ENCODE results near the gene ROBO1.

Gene ROBO1

GRCh38 chr3:79488407-79488806 lies 279.4 kb downstream of the ROBO1 start:
- no peaks in the 10 kb centered on the region for H3K36me3 ChIP-seq (replicated peaks; ENCODE audit: insufficient read depth, low read length)
- no peaks in the 10 kb centered on the region for H3F3A ChIP-seq (ENCODE audit: insufficient read depth, low read length)
- H3K4me1 ChIP-seq (ENCODE audit: low read length), result no peaks in the 10 kb centered on the region
- no peak overlapping the region for H2AFZ ChIP-seq (ENCODE audit: low read length)
- H3K9me2 ChIP-seq (replicated peaks; ENCODE audit: insufficient read depth, low read length), result no peaks in the 10 kb centered on the region
- H3K27me3 ChIP-seq (replicated peaks; ENCODE audit: insufficient read depth, low read length), result no peaks in the 10 kb centered on the region
- no peak for DNase-seq
- TF ChIP-seq EZH2 (optimal IDR thresholded peaks at IDR 0.05; ENCODE audit: low read depth, low read length), result no peak
- TF ChIP-seq, protein P1, sequence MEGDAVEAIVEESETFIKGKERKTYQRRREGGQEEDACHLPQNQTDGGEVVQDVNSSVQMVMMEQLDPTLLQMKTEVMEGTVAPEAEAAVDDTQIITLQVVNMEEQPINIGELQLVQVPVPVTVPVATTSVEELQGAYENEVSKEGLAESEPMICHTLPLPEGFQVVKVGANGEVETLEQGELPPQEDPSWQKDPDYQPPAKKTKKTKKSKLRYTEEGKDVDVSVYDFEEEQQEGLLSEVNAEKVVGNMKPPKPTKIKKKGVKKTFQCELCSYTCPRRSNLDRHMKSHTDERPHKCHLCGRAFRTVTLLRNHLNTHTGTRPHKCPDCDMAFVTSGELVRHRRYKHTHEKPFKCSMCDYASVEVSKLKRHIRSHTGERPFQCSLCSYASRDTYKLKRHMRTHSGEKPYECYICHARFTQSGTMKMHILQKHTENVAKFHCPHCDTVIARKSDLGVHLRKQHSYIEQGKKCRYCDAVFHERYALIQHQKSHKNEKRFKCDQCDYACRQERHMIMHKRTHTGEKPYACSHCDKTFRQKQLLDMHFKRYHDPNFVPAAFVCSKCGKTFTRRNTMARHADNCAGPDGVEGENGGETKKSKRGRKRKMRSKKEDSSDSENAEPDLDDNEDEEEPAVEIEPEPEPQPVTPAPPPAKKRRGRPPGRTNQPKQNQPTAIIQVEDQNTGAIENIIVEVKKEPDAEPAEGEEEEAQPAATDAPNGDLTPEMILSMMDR (IDR thresholded peaks at IDR 0.05; ENCODE audit: low read length), result no peak
- no peaks in the 10 kb centered on the region for H3K9me3 ChIP-seq (replicated peaks; ENCODE audit: insufficient read depth, low read length)
- H4K20me1 ChIP-seq (ENCODE audit: insufficient read depth, low read length), result no peaks in the 10 kb centered on the region
- H3K4me2 ChIP-seq (ENCODE audit: low read depth, low read length), result no peak overlapping the region
- no peak overlapping the region for H3K4me3 ChIP-seq (ENCODE audit: low read length)
- H3K79me2 ChIP-seq (ENCODE audit: low read length), result no peaks in the 10 kb centered on the region
- no peak overlapping the region for H3K27ac ChIP-seq (ENCODE audit: low read length)
- H3K9ac ChIP-seq (ENCODE audit: low read length), result no peak overlapping the region

GRCh38 chr3:79480746-79481145 lies 287.1 kb downstream of the ROBO1 start:
- Histone ChIP-seq H3K9ac (ENCODE audit: low read length) (no peak overlapping the region), H3K27me3 (replicated peaks; ENCODE audit: insufficient read depth, low read length) (no peaks in the 10 kb centered on the region), H4K20me1 (ENCODE audit: insufficient read depth, low read length) (no peaks in the 10 kb centered on the region), H3K36me3 (replicated peaks; ENCODE audit: insufficient read depth, low read length) (no peaks in the 10 kb centered on the region), H3K4me3 (ENCODE audit: low read length) (no peak overlapping the region), H3K27ac (ENCODE audit: low read length) (no peak overlapping the region), H2AFZ (ENCODE audit: low read length) (no peak overlapping the region), H3K9me3 (replicated peaks; ENCODE audit: insufficient read depth, low read length) (no peaks in the 10 kb centered on the region), H3F3A (ENCODE audit: insufficient read depth, low read length) (no peaks in the 10 kb centered on the region), H3K4me2 (ENCODE audit: low read depth, low read length) (no peak overlapping the region), H3K9me2 (replicated peaks; ENCODE audit: insufficient read depth, low read length) (no peaks in the 10 kb centered on the region), H3K4me1 (ENCODE audit: low read length) (no peaks in the 10 kb centered on the region), H3K79me2 (ENCODE audit: low read length) (no peaks in the 10 kb centered on the region)
- DNase-seq, result no peak
- TF ChIP-seq EZH2 (optimal IDR thresholded peaks at IDR 0.05; ENCODE audit: low read depth, low read length) (no peak), EZH2phosphoT487 (IDR thresholded peaks at IDR 0.05; ENCODE audit: low read length) (no peak)
- TF ChIP-seq, protein P1 (IDR thresholded peaks at IDR 0.05; ENCODE audit: low read length), result no peak

DNA sequence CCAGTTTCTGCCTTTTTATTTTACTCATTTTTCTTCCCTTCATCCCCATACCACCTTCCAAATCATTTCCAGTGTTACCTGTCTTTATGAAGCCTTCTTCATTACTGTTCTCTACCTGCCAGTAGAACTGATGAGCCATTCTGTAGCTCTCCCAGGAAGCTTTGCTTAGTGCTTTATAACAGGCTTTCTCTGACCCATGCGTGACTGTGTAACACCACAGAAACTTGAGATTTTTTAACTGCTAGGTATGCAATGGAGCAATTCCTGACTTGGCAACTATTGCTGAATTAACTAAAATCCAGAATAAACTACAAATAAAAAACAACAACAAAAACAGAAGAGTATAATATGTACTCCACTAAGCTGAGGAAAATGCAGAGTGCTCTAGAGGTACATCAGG lies 289.2 kb downstream of the ROBO1 start:
- no peaks in the 10 kb centered on the region for H4K20me1 ChIP-seq (ENCODE audit: insufficient read depth, low read length)
- H3K79me2 ChIP-seq (ENCODE audit: low read length), result no peaks in the 10 kb centered on the region
- no peaks in the 10 kb centered on the region for H3K36me3 ChIP-seq (replicated peaks; ENCODE audit: insufficient read depth, low read length)
- H3F3A ChIP-seq (ENCODE audit: insufficient read depth, low read length), result no peaks in the 10 kb centered on the region
- H2AFZ ChIP-seq (ENCODE audit: low read length), result no peak overlapping the region
- no peaks in the 10 kb centered on the region for H3K4me1 ChIP-seq (ENCODE audit: low read length)
- H3K4me2 ChIP-seq (ENCODE audit: low read depth, low read length), result no peak overlapping the region
- H3K27me3 ChIP-seq (replicated peaks; ENCODE audit: insufficient read depth, low read length), result no peaks in the 10 kb centered on the region
- no peak overlapping the region for H3K4me3 ChIP-seq (ENCODE audit: low read length)
- TF ChIP-seq EZH2phosphoT487 (IDR thresholded peaks at IDR 0.05; ENCODE audit: low read length) (no peak), EZH2 (optimal IDR thresholded peaks at IDR 0.05; ENCODE audit: low read depth, low read length) (no peak)
- TF ChIP-seq, protein P1 (IDR thresholded peaks at IDR 0.05; ENCODE audit: low read length), result no peak
- H3K9ac ChIP-seq (ENCODE audit: low read length), result no peak overlapping the region
- H3K27ac ChIP-seq (ENCODE audit: low read length), result no peak overlapping the region
- H3K9me2 ChIP-seq (replicated peaks; ENCODE audit: insufficient read depth, low read length), result no peaks in the 10 kb centered on the region
- no peaks in the 10 kb centered on the region for H3K9me3 ChIP-seq (replicated peaks; ENCODE audit: insufficient read depth, low read length)
- DNase-seq, result no peak

All from MM.1S (cell line).